ENCODE data around the gene HAPLN3.

GRCh38 chr15:88891540-88892254, 3.6 kb downstream of the HAPLN3 start:
- TF ChIP-seq POLR2AphosphoS5 (IDR thresholded peaks at IDR 0.05; ENCODE audit: low read depth, low read length) (no peak), POLR2A (IDR thresholded peaks at IDR 0.05; ENCODE audit: low read depth, low read length) (no peak)
